ENCODE measurements around the gene FASTKD2.

- TF ChIP-seq CTCF (conservative IDR thresholded peaks at IDR 0.05; ENCODE audit: low read depth, low read length) = no peak
- TF ChIP-seq POLR2A (IDR thresholded peaks at IDR 0.05; ENCODE audit: low read depth, low read length) = no peak
- TF ChIP-seq FOS (IDR thresholded peaks at IDR 0.05; ENCODE audit: low read depth, low read length) = no peak
- no peak for TF ChIP-seq SMC3 (IDR thresholded peaks at IDR 0.05; ENCODE audit: low read depth, low read length)
- no peak for TF ChIP-seq BHLHE40 (IDR thresholded peaks at IDR 0.05; ENCODE audit: low read depth, low read length)
- TF ChIP-seq NFE2L2 (IDR thresholded peaks at IDR 0.05; ENCODE audit: low read depth, low read length) = no peak
- no peak for TF ChIP-seq CHD1 (IDR thresholded peaks at IDR 0.05; ENCODE audit: low read depth, low read length)
- TF ChIP-seq CEBPB (IDR thresholded peaks at IDR 0.05; ENCODE audit: low read depth, low read length) = no peak
- no peak for TF ChIP-seq ELK1 (IDR thresholded peaks at IDR 0.05; ENCODE audit: borderline replicate concordance, low read depth, low read length)
- TF ChIP-seq RCOR1 (IDR thresholded peaks at IDR 0.05; ENCODE audit: insufficient replicate concordance, low read length) = no peak
- TF ChIP-seq MAZ (IDR thresholded peaks at IDR 0.05; ENCODE audit: borderline replicate concordance, low read depth, low read length) = no peak
- no peak for TF ChIP-seq MAFK (IDR thresholded peaks at IDR 0.05; ENCODE audit: low read depth, low read length)
- no peak for TF ChIP-seq RAD21 (IDR thresholded peaks at IDR 0.05; ENCODE audit: low read length)
Observed at GRCh38 chr2:206756816-206757215, 8.6 kb upstream of the FASTKD2 start.
